CD4-positive, alpha-beta T cell treated with Interferon gamma for 1 hour (primary cell): ENCODE data around the gene KRTAP8-1.

Experiments
- DNase-seq: peaks from one replicate; pipeline ENCODE4 v3.0.0-alpha.2; 2020

The KRTAP8-1 gene

DNA sequence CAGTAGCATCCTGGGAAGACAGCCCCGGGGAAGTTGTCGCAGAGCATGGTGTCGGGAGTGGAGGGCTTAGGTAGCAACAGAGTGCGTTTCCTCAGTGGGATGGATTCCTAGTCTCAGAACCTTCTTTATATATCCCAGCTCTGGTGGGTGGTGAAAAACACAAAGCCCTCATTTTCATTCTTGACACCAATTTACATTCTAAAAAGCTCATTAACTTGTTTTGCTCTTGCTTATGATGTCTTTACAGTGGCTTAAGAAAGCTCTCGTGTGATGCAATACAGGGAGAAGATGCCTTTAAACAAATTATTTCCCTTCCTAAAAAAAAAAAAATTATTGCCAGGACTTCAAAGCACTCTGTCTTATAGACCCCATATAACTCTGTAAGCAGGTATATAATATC lies at the start of gene KRTAP8-1:
TSS of gene KRTAP8-1 (minus strand) at position 101 of the 400 bp plus-strand sequence. CDS start at position 47, 54 bp downstream.
- no peak for DNase-seq

- no peak for DNase-seq
Observed at GRCh38 chr21:30847627-30848500, 34.8 kb upstream of the KRTAP8-1 start.

DNA sequence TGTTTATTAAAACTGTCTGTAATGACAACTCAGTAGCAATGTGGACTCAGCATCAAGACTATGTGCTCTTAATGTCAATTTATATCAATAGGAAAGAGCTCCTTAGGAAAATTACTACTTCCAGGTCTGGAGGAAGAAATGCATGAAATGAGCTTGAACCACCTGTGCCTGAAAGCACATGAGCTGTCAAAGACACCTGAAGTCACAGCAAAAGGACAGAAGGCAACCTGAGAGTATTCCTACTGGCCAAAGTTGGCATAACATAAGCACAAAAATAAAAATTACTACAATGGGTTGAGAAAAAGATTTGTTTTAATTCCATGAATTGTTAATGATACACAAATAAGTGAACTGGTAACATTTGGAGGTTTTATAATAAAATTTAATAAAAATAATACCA lies 29.9 kb upstream of the KRTAP8-1 start:
- no peak for DNase-seq

GRCh38 chr21:30839304-30839703 lies 26.2 kb upstream of the KRTAP8-1 start:
- no peak for DNase-seq

- DNase-seq: no peak
Observed at GRCh38 chr21:30838536-30838935, 25.5 kb upstream of the KRTAP8-1 start.

DNA sequence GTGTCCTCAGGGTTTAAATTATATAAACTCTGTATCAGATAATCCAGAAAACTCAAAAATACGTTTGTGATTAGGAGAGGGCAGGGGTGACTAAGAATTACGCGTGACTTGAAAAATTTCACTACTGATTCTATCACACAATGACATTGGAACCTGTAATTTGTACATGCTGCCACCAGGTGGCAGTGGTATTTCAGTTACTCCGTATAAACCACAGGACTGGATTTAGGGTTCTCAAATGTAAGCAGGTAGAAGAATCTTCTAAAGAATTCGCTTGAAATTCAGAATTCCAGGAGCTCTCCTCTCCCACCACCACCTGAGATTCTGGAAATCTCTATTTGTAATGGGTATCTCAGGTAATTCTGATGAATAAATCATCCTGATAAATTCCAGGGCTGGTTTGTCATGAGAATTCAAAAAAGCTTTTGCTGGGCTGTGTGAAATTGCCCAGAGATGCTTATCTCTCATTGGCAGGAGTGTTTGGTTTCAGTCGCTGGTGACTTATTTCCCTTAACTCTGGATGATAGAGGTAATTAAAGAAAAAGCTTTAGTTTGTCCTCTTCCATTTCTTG lies 18.2 kb upstream of the KRTAP8-1 start:
- no peak for DNase-seq

DNA sequence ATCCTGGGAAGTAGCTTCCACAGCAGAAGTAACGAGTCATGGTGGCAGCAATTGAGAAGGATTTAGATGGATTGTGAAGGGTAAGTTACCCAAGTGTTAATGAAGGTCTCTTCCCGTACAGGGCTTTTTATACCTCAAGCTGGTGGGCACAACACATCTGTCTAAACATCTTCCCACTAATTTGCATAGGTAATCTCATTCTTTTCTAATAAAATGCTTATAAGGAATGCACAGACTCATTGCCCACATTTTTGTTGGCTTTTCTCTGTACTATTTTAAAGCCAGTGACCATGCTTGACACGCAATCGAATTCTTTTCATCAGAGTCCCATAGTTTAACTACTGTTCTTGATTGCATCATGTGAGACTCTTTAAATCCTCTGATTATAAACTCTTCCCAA lies 16.6 kb upstream of the KRTAP8-1 start, which contains the start of gene KRTAP7-1:
TSS of gene KRTAP7-1 (minus strand) at position 101 of the 400 bp plus-strand sequence. CDS start at position 40, 61 bp downstream.
- no peak for DNase-seq

GRCh38 chr21:30818837-30819610 lies 6.0 kb upstream of the KRTAP8-1 start:
- no peak for DNase-seq

DNA sequence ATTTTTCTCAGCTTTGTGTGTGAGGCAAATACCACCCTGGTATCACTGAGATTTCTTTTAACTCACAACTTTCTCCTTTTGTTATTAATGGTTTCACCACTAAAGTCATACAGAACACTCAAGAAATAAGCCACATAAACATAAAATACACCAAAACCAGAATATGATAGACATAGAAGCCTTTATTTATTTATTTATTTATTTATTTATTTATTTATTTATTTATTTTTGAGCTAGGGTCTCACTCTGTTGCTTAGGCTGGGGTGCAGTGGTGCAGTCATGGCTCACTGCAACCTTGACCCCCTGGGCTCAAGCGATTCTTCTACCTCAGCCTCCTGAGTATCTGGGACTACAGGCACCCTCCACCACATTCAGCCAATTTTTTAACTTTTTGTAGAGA lies 12.5 kb downstream of the KRTAP8-1 start:
- no peak for DNase-seq

GRCh38 chr21:30793581-30794314 lies 19.3 kb downstream of the KRTAP8-1 start:
- DNase-seq: no peak

DNA sequence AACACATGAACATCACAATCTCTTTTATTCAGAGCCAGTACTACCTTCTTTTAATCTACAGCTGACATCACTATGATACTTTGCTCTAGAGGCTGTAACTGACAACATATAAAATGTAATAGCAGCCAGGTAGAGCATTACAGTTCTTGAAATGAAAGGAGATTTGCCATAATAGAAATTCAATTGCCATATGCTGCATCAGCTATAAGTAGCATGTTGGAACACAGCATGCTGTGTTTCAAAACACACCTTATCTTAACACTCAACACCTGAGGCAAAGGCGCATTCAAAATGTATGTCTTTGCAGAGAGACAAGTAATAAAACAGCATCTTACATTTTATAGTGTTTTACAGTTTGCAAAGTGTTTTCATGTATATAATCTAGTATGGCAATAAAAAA lies 33.8 kb downstream of the KRTAP8-1 start:
- DNase-seq: no peak

DNA sequence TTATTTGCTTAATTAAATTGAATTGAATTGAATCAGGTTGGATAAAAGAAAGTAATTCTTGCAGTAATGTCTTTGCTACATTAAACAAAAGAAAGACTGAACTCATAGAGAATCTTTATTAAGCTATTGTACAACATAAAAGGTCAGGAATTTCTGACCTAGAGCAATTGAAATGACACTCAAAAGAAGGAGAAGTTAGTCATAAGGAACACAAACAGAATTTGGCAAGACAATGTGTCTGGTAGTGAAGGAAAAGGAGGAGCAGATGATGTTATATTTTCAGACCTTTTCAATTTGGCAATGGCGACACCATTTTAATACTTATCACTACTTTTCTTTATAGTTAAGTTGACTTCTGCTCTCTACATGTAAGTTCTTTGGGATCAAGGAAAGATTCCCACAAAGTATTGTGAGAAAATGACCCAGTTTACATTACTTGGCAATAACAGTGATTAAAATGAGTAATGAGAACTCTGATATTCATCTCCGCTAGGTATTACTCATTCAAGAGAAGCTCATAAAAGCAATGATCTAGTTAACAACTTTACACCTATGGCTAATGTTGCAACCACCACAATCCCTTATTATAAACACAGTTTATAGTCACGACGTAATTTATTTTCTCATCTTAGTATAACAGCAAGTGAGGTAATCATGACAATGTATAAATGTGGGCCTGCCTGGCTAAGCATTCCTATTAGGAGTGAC lies 43.2 kb downstream of the KRTAP8-1 start:
- no peak for DNase-seq
